HepG2 (cell line): ENCODE results near the gene INF2. TPM values are rescaled to one million over a fixed set of nuclear protein-coding genes. Genes with fewer than 3 reads are reported as not detected.
A peak's percentile ranks its signal among the peaks of the same experiment; 100 is the strongest.

ENCODE experiments used
- ATAC-seq: fragments of 200-7000 bp; cut with Tn5 transposase; 3 replicates; pipeline ENCODE4 v1.9.1; 2020; ENCODE audit warnings: mild to moderate bottlenecking, moderate library complexity
- BruUV-seq: library from RNA; stranded (reverse); fragments of 400-500 nt; replicated peaks from 2 replicates; lab custom pipeline; 2021; lab: Mats Ljungman, UMichigan
- CTCF ChIA-PET: fragments of 300-600 bp; formaldehyde crosslinking; extraction: SDS; loops from one replicate; lab custom pipeline; 2021; ENCODE audit warnings: low total read pairs, inconsistent platforms, low intra/inter-chr PET ratio; lab: Yijun Ruan, JAX
- POLR2A ChIA-PET: fragments of 350-600 bp; sonication (Branson Sonifier 250); formaldehyde crosslinking; loops from one replicate; lab custom pipeline; 2020; ENCODE audit warnings: antibody characterized with exemption, inconsistent platforms; lab: Yijun Ruan, JAX
- DNase-seq: peaks from one replicate; pipeline ENCODE4 v3.0.0-alpha.2; 2015; ENCODE audit warnings: low spot score
- FAIRE-seq: peaks from 3 replicates; lab custom pipeline; 2011; peaks lifted over from hg19 to GRCh38; lab: Jason Lieb, UNC
- H2AFZ ChIP-seq: one replicate; pipeline ENCODE4 v1.6.1; 2011; ENCODE audit warnings: low read length, inconsistent platforms
- H3K27ac ChIP-seq: fragments of 300-600 bp; 3 replicates; pipeline ENCODE4 v1.8.0; 2011; ENCODE audit warnings: mixed run types, mild to moderate bottlenecking, mixed read lengths, low read length, inconsistent platforms; ENCODE audit not compliant: insufficient read depth; ENCODE audit errors: extremely low read length
- H3K27me3 ChIP-seq, 2 experiments: fragments of 200-600 bp in 1 of 2; 2 replicates in 1 of 2; 3 replicates in 1 of 2; pipeline versions ENCODE4 v1.6.0 to v1.8.0; 2011; ENCODE audit warnings: low read length in 2 of 2, mild to moderate bottlenecking in 2 of 2, moderate library complexity in 2 of 2, inconsistent platforms in 1 of 2; ENCODE audit not compliant: insufficient read depth in 2 of 2, control insufficient read depth in 1 of 2
- H3K36me3 ChIP-seq, 2 experiments: fragments of 200-600 bp in 1 of 2; replicated peaks in 1 of 2; 2 replicates in 1 of 2; 3 replicates in 1 of 2; pipeline versions ENCODE4 v1.5.1 to v1.8.0; 2011; ENCODE audit warnings: low read length in 2 of 2, inconsistent platforms in 1 of 2; ENCODE audit not compliant: insufficient read depth in 2 of 2, control insufficient read depth in 1 of 2
- H3K4me1 ChIP-seq: 2 replicates; pipeline ENCODE4 v1.5.1; 2012; ENCODE audit warnings: low read length, inconsistent platforms; ENCODE audit not compliant: insufficient read depth
- H3K4me2 ChIP-seq: 2 replicates; pipeline ENCODE4 v1.6.0; 2011; ENCODE audit warnings: low read depth, low read length, inconsistent platforms
- H3K4me3 ChIP-seq, 3 experiments: fragments of 200-600 bp in 1 of 3; sonication (generic), shearing (Covaris generic) in 1 of 3; replicated peaks in 1 of 3; 2 replicates each; pipeline ENCODE4 v1.5.1; 2011 to 2016; ENCODE audit warnings: low read length in 3 of 3, inconsistent platforms in 2 of 3, low read depth in 2 of 3, mild to moderate bottlenecking in 2 of 3, control low read depth in 1 of 3, mixed read lengths in 1 of 3; ENCODE audit not compliant: insufficient read depth in 1 of 3
- H3K79me2 ChIP-seq: one replicate; pipeline ENCODE4 v1.6.1; 2011; ENCODE audit warnings: low read length, inconsistent platforms; ENCODE audit not compliant: insufficient read depth
- H3K9ac ChIP-seq: 2 replicates; pipeline ENCODE4 v1.6.0; 2011; ENCODE audit warnings: mild to moderate bottlenecking, low read depth, low read length, inconsistent platforms; ENCODE audit not compliant: insufficient read depth
- H3K9me3 ChIP-seq: 2 replicates; pipeline ENCODE4 v1.5.1; 2012; ENCODE audit warnings: mild to moderate bottlenecking, low read length
- H4K20me1 ChIP-seq: 2 replicates; pipeline ENCODE4 v1.6.0; 2011; ENCODE audit warnings: inconsistent platforms, mild to moderate bottlenecking, low read length, moderate library complexity; ENCODE audit not compliant: insufficient read depth
- AKAP8 ChIP-seq: sonication (generic); formaldehyde crosslinking; IDR thresholded peaks from 2 replicates; pipeline ENCODE4 v1.5.1; 2020; ENCODE audit warnings: mild to moderate bottlenecking, missing genetic modification reagents
- CREM ChIP-seq, 2 experiments: sonication (generic) in 1 of 2; formaldehyde crosslinking in 1 of 2; IDR thresholded peaks; 2 replicates each; pipeline versions ENCODE4 v1.4.0 to v1.6.1; 2016 to 2020; ENCODE audit warnings: antibody characterized with exemption in 1 of 2, mild to moderate bottlenecking in 1 of 2, missing genetic modification reagents in 1 of 2
- HDAC6 ChIP-seq: fragments of 200-600 bp; sonication (generic); IDR thresholded peaks from 2 replicates; pipeline ENCODE4 v1.7.0; 2017; ENCODE audit warnings: mild to moderate bottlenecking, antibody characterized with exemption, low read length, low read depth
- NFRKB ChIP-seq: fragments of 450-650 bp; IDR thresholded peaks from 2 replicates; pipeline ENCODE4 v1.6.1; 2017
- PAF1 ChIP-seq: IDR thresholded peaks from 2 replicates; pipeline ENCODE4 v1.6.1; 2016; ENCODE audit warnings: missing genetic modification reagents, missing compliant biosample characterization
- SP1 ChIP-seq, 2 experiments: fragments of 450-650 bp in 1 of 2; sonication (generic) in 1 of 2; formaldehyde crosslinking in 1 of 2; IDR thresholded peaks; 2 replicates each; pipeline versions ENCODE4 v1.4.0 to v1.6.1; 2016 to 2020; ENCODE audit warnings: missing genetic modification reagents in 1 of 2
- SRF ChIP-seq: IDR thresholded peaks from 2 replicates; pipeline ENCODE4 v1.6.1; 2011; ENCODE audit warnings: mild to moderate bottlenecking, low read depth, low read length, moderate library complexity
- ZBTB7B ChIP-seq: sonication (generic); formaldehyde crosslinking; IDR thresholded peaks from 2 replicates; pipeline ENCODE4 v1.4.0; 2020; ENCODE audit warnings: missing genetic modification reagents
- ZKSCAN5 ChIP-seq: sonication (generic); formaldehyde crosslinking; IDR thresholded peaks from 2 replicates; pipeline ENCODE4 v1.5.1; 2020; ENCODE audit warnings: mild to moderate bottlenecking, missing genetic modification reagents
- ZMYM2 ChIP-seq: sonication (generic); formaldehyde crosslinking; IDR thresholded peaks from 2 replicates; pipeline ENCODE4 v1.8.0; 2022; ENCODE audit warnings: mild to moderate bottlenecking, missing genetic modification reagents
- ZNF263 ChIP-seq: sonication (generic); formaldehyde crosslinking; IDR thresholded peaks from 2 replicates; pipeline ENCODE4 v1.4.0; 2020; ENCODE audit warnings: missing genetic modification reagents
- ZZZ3 ChIP-seq: sonication (generic); formaldehyde crosslinking; IDR thresholded peaks from 2 replicates; pipeline ENCODE4 v1.4.0; 2020; ENCODE audit warnings: missing genetic modification reagents, mild to moderate bottlenecking, borderline replicate concordance
- WGBS: methylation state at CpG from one replicate; pipeline ENCODE4 v1.1.6; 2017; ENCODE audit warnings: low lambda C conversion rate; 5-methylcytosine and 5-hydroxymethylcytosine counted together
- in situ Hi-C: cut with HindIII; loops from 2 replicates; pipeline ENCODE4 v1.10.0; 2017; ENCODE audit warnings: low pct_unique_long_range_greater_than_20kb; ENCODE audit not compliant: extremely low pct_ligation_motif_present
- intact Hi-C: fragments of 100-400 bp; cut with micrococcal nuclease; formaldehyde crosslinking; loops from one replicate; pipeline ENCODE4 v1.10.0; 2022; ENCODE audit not compliant: unreplicated experiment
- polyA plus RNA-seq, 8 experiments: library from polyadenylated mRNA; depleted of rRNA in 3 of 8; stranded (reverse) in 7 of 8; unstranded in 1 of 8; fragments of >200 nt; fragmentation: Illumina TruSeq in 4 of 8; extraction: Trizol in 4 of 8; gene quantifications; 2 replicates each; pipeline versions ENCODE4 v1.2.1 to v1.2.3, GENCODE V29; 2011 to 2016; ENCODE audit warnings: low read depth in 4 of 8, missing spikeins in 1 of 8, mixed read lengths in 1 of 8; ENCODE audit not compliant: insufficient read depth in 1 of 8
- total RNA-seq, 5 experiments: library from RNA; depleted of rRNA; stranded (reverse); fragments of >200 nt; fragmentation: Illumina TruSeq; extraction: Trizol; gene quantifications; 2 replicates each; pipeline ENCODE4 v1.2.3, GENCODE V29; 2016; ENCODE audit warnings: low read depth in 1 of 5
- TF ChIP-seq, protein P1 (sequence below): sonication (generic); formaldehyde crosslinking; IDR thresholded peaks from 2 replicates; pipeline ENCODE4 v1.9.0; 2021; ENCODE audit warnings: missing genetic modification reagents, borderline replicate concordance
- TF ChIP-seq, protein P2 (sequence below): sonication (generic); formaldehyde crosslinking; IDR thresholded peaks from 2 replicates; pipeline ENCODE4 v1.8.1; 2023; ENCODE audit warnings: mild to moderate bottlenecking, missing genetic modification reagents
- TF ChIP-seq, protein P3 (sequence below): sonication (generic); formaldehyde crosslinking; IDR thresholded peaks from 2 replicates; pipeline ENCODE4 v1.5.0; 2020; ENCODE audit warnings: mild to moderate bottlenecking, missing genetic modification reagents, moderate library complexity
- TF ChIP-seq, protein P4 (sequence below): sonication (generic); formaldehyde crosslinking; IDR thresholded peaks from 2 replicates; pipeline ENCODE4 v1.8.1; 2023; ENCODE audit warnings: mild to moderate bottlenecking, missing genetic modification reagents, borderline replicate concordance

Gene INF2
- total and polyA plus RNA-seq, 2 of the 13 experiments (the other 11 are each of a cell fraction or from before 2014, with no cell fraction given) = 16.4 to 26.4 TPM

DNA sequence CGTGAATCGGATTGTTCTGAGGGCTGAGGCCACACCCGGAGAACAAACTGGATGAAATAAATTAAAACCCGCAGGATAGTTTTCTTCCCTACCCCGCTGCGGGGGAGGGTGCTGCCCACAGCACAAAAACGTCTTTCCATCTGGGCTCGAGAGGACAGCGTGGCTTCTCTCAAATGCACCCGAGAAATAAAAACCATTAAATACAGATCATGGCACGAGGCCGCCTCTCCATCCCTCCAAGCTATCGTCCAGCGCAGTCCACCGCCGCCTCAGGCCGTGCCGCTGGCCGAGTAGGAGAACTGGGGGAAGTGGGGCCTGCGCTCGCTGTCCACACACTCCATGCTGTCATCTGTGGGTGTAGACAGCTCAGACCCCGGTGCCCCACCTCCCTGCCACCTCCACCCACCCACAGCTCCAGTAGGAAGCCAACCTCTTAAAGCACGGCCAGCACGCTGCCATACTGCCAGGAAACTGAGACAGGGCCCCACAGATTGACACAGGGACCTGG lies 80.7 kb downstream of the INF2 start (continued):
- TF ChIP-seq, protein P1, sequence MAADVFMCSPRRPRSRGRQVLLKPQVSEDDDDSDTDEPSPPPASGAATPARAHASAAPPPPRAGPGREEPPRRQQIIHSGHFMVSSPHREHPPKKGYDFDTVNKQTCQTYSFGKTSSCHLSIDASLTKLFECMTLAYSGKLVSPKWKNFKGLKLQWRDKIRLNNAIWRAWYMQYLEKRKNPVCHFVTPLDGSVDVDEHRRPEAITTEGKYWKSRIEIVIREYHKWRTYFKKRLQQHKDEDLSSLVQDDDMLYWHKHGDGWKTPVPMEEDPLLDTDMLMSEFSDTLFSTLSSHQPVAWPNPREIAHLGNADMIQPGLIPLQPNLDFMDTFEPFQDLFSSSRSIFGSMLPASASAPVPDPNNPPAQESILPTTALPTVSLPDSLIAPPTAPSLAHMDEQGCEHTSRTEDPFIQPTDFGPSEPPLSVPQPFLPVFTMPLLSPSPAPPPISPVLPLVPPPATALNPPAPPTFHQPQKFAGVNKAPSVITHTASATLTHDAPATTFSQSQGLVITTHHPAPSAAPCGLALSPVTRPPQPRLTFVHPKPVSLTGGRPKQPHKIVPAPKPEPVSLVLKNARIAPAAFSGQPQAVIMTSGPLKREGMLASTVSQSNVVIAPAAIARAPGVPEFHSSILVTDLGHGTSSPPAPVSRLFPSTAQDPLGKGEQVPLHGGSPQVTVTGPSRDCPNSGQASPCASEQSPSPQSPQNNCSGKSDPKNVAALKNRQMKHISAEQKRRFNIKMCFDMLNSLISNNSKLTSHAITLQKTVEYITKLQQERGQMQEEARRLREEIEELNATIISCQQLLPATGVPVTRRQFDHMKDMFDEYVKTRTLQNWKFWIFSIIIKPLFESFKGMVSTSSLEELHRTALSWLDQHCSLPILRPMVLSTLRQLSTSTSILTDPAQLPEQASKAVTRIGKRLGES = no peak
- TF ChIP-seq, protein P2, sequence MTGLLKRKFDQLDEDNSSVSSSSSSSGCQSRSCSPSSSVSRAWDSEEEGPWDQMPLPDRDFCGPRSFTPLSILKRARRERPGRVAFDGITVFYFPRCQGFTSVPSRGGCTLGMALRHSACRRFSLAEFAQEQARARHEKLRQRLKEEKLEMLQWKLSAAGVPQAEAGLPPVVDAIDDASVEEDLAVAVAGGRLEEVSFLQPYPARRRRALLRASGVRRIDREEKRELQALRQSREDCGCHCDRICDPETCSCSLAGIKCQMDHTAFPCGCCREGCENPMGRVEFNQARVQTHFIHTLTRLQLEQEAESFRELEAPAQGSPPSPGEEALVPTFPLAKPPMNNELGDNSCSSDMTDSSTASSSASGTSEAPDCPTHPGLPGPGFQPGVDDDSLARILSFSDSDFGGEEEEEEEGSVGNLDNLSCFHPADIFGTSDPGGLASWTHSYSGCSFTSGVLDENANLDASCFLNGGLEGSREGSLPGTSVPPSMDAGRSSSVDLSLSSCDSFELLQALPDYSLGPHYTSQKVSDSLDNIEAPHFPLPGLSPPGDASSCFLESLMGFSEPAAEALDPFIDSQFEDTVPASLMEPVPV (CRISPR knock-in tag) = no peak
- TF ChIP-seq HDAC6 = no peak

DNA sequence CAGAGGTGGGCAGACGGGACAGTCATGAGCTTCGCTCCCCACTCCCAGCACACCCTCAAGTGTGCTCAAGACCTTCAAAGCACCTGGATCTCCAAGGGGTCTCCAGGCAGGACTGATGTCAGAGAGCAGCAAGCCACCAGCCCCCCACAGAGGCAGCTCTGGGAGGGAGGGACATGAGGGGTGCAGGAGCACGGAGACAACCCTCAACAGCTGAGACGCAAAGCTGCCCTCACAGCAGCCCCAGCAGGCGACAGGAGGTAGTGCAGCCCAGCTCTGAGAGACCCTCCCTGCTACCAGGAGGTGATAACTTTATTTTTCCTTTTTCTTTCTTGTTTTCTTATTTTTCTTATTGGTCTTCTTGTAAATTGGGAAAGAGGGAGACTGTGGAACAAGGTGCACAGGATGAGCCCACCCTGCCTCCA lies 81.4 kb downstream of the INF2 start:
- Histone ChIP-seq H3K36me3 (peaks cover 19 to 35% of the 10 kb centered on the region in 2 experiments; a peak in 4 of 5 replicates), H3K9ac (no peak overlapping the region), H3K27ac (no peak overlapping the region), H3K4me3 (no peak overlapping the region), H2AFZ (no peak overlapping the region), H3K9me3 (peaks cover 8% of the 10 kb centered on the region), H3K4me2 (no peak overlapping the region), H3K79me2 (peaks cover 21% of the 10 kb centered on the region), H3K27me3 (no peaks in the 10 kb centered on the region; a peak in 1 of 5 replicates), H3K4me1 (peaks cover 25% of the 10 kb centered on the region), H4K20me1 (no peaks in the 10 kb centered on the region)
- WGBS = 100% methylated on average over 3 of the region's 5 CpGs
- POLR2A ChIA-PET = interaction anchor here (0.6 to 3.3 kb wide), 3 partner anchors 17 to 94 kb away, joined by 3 to 32 read pairs (median 3); partner anchors contain the start of genes CEP170B and SIVA1
- ATAC-seq (no peak), FAIRE-seq (no peak), DNase-seq (no peak)
- CTCF ChIA-PET = no interaction called here
- BruUV-seq = no TSS peak
- intact Hi-C loops (no loop called here), in situ Hi-C loops (no loop called here)
- peak; percentile 72; the same call in 1 of the 2 replicates for TF ChIP-seq AKAP8 (CRISPR knock-in tag)
- peak; percentile 53; the same call in 1 of the 2 replicates for TF ChIP-seq ZNF263
- TF ChIP-seq, protein P3, sequence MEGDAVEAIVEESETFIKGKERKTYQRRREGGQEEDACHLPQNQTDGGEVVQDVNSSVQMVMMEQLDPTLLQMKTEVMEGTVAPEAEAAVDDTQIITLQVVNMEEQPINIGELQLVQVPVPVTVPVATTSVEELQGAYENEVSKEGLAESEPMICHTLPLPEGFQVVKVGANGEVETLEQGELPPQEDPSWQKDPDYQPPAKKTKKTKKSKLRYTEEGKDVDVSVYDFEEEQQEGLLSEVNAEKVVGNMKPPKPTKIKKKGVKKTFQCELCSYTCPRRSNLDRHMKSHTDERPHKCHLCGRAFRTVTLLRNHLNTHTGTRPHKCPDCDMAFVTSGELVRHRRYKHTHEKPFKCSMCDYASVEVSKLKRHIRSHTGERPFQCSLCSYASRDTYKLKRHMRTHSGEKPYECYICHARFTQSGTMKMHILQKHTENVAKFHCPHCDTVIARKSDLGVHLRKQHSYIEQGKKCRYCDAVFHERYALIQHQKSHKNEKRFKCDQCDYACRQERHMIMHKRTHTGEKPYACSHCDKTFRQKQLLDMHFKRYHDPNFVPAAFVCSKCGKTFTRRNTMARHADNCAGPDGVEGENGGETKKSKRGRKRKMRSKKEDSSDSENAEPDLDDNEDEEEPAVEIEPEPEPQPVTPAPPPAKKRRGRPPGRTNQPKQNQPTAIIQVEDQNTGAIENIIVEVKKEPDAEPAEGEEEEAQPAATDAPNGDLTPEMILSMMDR = peak; percentile 53
- peak; percentile 41; the same call in 1 of the 2 replicates for TF ChIP-seq ZKSCAN5 (CRISPR knock-in tag)
- TF ChIP-seq PAF1 (CRISPR knock-in tag) = 0 out of 2 replicates have a peak, but pooled peaks have one; percentile 38
- TF ChIP-seq SP1 (IDR thresholded peaks at IDR 0.05) = no peak
- TF ChIP-seq SP1 (CRISPR knock-in tag; IDR thresholded peaks at IDR 0.05) = 0 out of 2 replicates have a peak, but pooled peaks have one; percentile 26
- no peak for TF ChIP-seq ZBTB7B (CRISPR knock-in tag)
- TF ChIP-seq NFRKB = no peak
- TF ChIP-seq, protein P4, sequence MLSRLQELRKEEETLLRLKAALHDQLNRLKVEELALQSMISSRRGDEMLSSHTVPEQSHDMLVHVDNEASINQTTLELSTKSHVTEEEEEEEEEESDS (CRISPR knock-in tag) = no peak
- no peak for TF ChIP-seq CREM (IDR thresholded peaks at IDR 0.05)
- TF ChIP-seq CREM (CRISPR knock-in tag; IDR thresholded peaks at IDR 0.05) = no peak
- no peak for TF ChIP-seq SRF
- 0 out of 2 replicates have a peak, but pooled peaks have one; percentile 39 for TF ChIP-seq ZMYM2 (CRISPR knock-in tag)
- no peak for TF ChIP-seq ZZZ3 (CRISPR knock-in tag)
